GM12891 (cell line): Measurements from ENCODE around the gene PLD1.

Experiments
- POLR2A ChIP-seq: IDR thresholded peaks from 2 replicates; pipeline ENCODE4 v1.6.1; 2011; ENCODE audit warnings: low read depth, low read length, control low read depth
- POLR2AphosphoS5 ChIP-seq: IDR thresholded peaks from 2 replicates; pipeline ENCODE4 v1.6.1; 2011; ENCODE audit warnings: low read depth, low read length, control low read depth
- TAF1 ChIP-seq: IDR thresholded peaks from 2 replicates; pipeline ENCODE4 v1.6.1; 2011; ENCODE audit warnings: low read depth, low read length, control low read depth

GRCh38 chr3:171790898-171791691, 19.2 kb downstream of the PLD1 start:
- TF ChIP-seq POLR2A (no peak), POLR2AphosphoS5 (no peak), TAF1 (no peak)
